HG03469 (cell line): Measurements from ENCODE around the gene DGKB.
"Not testable (repeated sequence)": the region's sequence is repeated elsewhere in the genome, so short reads cannot be mapped to it uniquely, and the experiment has no call there.

Experiments used
- ATAC-seq: cut with Tn5 transposase; IDR thresholded peaks from one replicate; pipeline ENCODE4 v1.9.1; 2021; ENCODE audit warnings: mild to moderate bottlenecking, moderate library complexity, moderate number of reproducible peaks; ENCODE audit not compliant: unreplicated experiment

Gene DGKB

GRCh38 chr7:14332155-14332554, 570.4 kb downstream of the DGKB start:
- ATAC-seq, result no peak

GRCh38 chr7:14324767-14325166, 577.8 kb downstream of the DGKB start:
- ATAC-seq, result no peak

GRCh38 chr7:14322724-14323123, 579.8 kb downstream of the DGKB start:
- no peak for ATAC-seq

GRCh38 chr7:14321947-14322346, 580.6 kb downstream of the DGKB start:
- no peak for ATAC-seq

- no peak for ATAC-seq
Measured at GRCh38 chr7:14309432-14309831, 593.1 kb downstream of the DGKB start.

GRCh38 chr7:14305233-14305866, 597.2 kb downstream of the DGKB start:
- ATAC-seq, result no peak

GRCh38 chr7:14303536-14303935, 599.0 kb downstream of the DGKB start:
- no peak for ATAC-seq

- no peak for ATAC-seq
Measured at GRCh38 chr7:14294637-14295036, 607.9 kb downstream of the DGKB start.

GRCh38 chr7:14293434-14293833, 609.1 kb downstream of the DGKB start:
- no peak for ATAC-seq

- no peak for ATAC-seq
Measured at GRCh38 chr7:14292737-14293136, 609.8 kb downstream of the DGKB start.

- no peak for ATAC-seq
Measured at GRCh38 chr7:14289957-14290356, 612.6 kb downstream of the DGKB start.

- no peak for ATAC-seq
Measured at GRCh38 chr7:14288701-14289100, 613.9 kb downstream of the DGKB start.

- no peak for ATAC-seq
Measured at GRCh38 chr7:14287398-14287797, 615.2 kb downstream of the DGKB start.

GRCh38 chr7:14286036-14286435, 616.5 kb downstream of the DGKB start:
- ATAC-seq, result no peak

GRCh38 chr7:14279065-14279871, 623.3 kb downstream of the DGKB start:
- not testable (repeated sequence) for ATAC-seq

- ATAC-seq, result no peak
Measured at GRCh38 chr7:14275356-14275755, 627.2 kb downstream of the DGKB start.

GRCh38 chr7:14271441-14271840, 631.1 kb downstream of the DGKB start:
- no peak for ATAC-seq

- ATAC-seq, result no peak
Measured at GRCh38 chr7:14270099-14270498, 632.5 kb downstream of the DGKB start.

- ATAC-seq, result no peak
Measured at GRCh38 chr7:14260011-14260410, 642.5 kb downstream of the DGKB start.

- no peak for ATAC-seq
Measured at GRCh38 chr7:14258861-14259260, 643.7 kb downstream of the DGKB start.

- ATAC-seq, result no peak
Measured at GRCh38 chr7:14258441-14258840, 644.1 kb downstream of the DGKB start.

- ATAC-seq, result no peak
Measured at GRCh38 chr7:14252458-14252857, 650.1 kb downstream of the DGKB start.
